ENCODE results near the gene ARHGEF17. TPM values are rescaled to one million over a fixed set of nuclear protein-coding genes. Genes with fewer than 3 reads are reported as not detected.
A peak's percentile ranks its signal among the peaks of the same experiment; 100 is the strongest.
"Not testable (repeated sequence)": the region's sequence is repeated elsewhere in the genome, so short reads cannot be mapped to it uniquely, and the experiment has no call there.

Gene ARHGEF17
- polyA plus RNA-seq, 1 donor, result 94.4 TPM

- no peak for DNase-seq
Measured at GRCh38 chr11:73271936-73272679, 36.0 kb upstream of the ARHGEF17 start, which contains the start of gene P2RY6. Gene P2RY6 (plus strand): TSS chr11:73272338. CDS start chr11:73296519, 24,181 bp downstream.

- DNase-seq, result no peak
Measured at GRCh38 chr11:73272680-73273038, 35.4 kb upstream of the ARHGEF17 start.

- DNase-seq, result no peak
Measured at GRCh38 chr11:73273222-73273895, 34.7 kb upstream of the ARHGEF17 start.

- DNase-seq, result not testable (repeated sequence)
Measured at GRCh38 chr11:73274191-73274590, 33.9 kb upstream of the ARHGEF17 start.

GRCh38 chr11:73274722-73275380, 33.2 kb upstream of the ARHGEF17 start:
- DNase-seq, result no peak

GRCh38 chr11:73275381-73275750, 32.7 kb upstream of the ARHGEF17 start:
- no peak for DNase-seq

- DNase-seq, result no peak
Measured at GRCh38 chr11:73277467-73277866, 30.6 kb upstream of the ARHGEF17 start.

GRCh38 chr11:73280626-73281025, 27.4 kb upstream of the ARHGEF17 start:
- DNase-seq, result no peak

- DNase-seq, result no peak
Measured at GRCh38 chr11:73281201-73281741, 26.8 kb upstream of the ARHGEF17 start.

- DNase-seq, result no peak
Measured at GRCh38 chr11:73281796-73282660, 26.0 kb upstream of the ARHGEF17 start.

GRCh38 chr11:73283276-73284000, 24.6 kb upstream of the ARHGEF17 start:
- no peak for DNase-seq

- no peak for DNase-seq
Measured at GRCh38 chr11:73284106-73284505, 24.0 kb upstream of the ARHGEF17 start.

GRCh38 chr11:73285721-73286120, 22.4 kb upstream of the ARHGEF17 start:
- no peak for DNase-seq

GRCh38 chr11:73286240-73286810, 21.8 kb upstream of the ARHGEF17 start:
- DNase-seq, result no peak

- no peak for DNase-seq
Measured at GRCh38 chr11:73287400-73288101, 20.5 kb upstream of the ARHGEF17 start.

- DNase-seq, result no peak
Measured at GRCh38 chr11:73288192-73288872, 19.7 kb upstream of the ARHGEF17 start.

- peak; percentile 68 for DNase-seq
Measured at GRCh38 chr11:73288873-73289707, 19.0 kb upstream of the ARHGEF17 start.

GRCh38 chr11:73290536-73290935, 17.5 kb upstream of the ARHGEF17 start:
- DNase-seq, result no peak

- no peak for DNase-seq
Measured at GRCh38 chr11:73291196-73291595, 16.9 kb upstream of the ARHGEF17 start.

Measured in left kidney (tissue), 2 donors.